NCI-H1930 (cell line): ENCODE results near the gene CDKN2B.

ENCODE experiments used
- DNase-seq, 2 experiments: peaks; one replicate each; lab custom pipeline; 2025; lab: John Stamatoyannopoulos, UW

Gene CDKN2B

GRCh38 chr9:22033012-22033630, 24.0 kb upstream of the CDKN2B start:
- no peak for DNase-seq

- DNase-seq = no peak
Measured at GRCh38 chr9:22031655-22032411, 22.7 kb upstream of the CDKN2B start.

DNA sequence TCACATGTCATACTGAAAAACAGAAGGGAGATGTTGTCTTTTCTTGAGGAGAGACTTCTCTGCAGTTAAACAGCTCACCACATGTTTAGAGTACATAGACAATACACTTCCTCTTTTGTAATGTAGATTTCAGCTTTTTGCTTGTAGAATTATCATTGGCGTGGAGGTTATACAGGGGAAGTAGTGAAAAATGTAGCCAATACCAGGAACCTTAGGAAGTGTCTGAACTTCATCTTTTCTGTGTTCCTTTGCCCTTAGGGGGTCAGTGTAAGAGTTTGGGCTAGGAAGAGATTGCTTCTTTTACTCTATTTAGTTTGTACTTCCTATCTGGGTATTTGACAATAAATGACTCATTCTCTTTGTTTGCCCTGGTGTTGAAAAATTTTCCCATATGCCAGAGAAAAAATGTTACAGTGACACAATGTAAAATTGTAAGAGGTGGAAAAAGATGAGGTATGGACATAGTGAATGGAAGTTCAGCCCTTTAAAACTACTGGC, 21.0 kb upstream of the CDKN2B start:
- no peak for DNase-seq

- no peak for DNase-seq
Measured at GRCh38 chr9:22029231-22029630, 20.1 kb upstream of the CDKN2B start.

DNA sequence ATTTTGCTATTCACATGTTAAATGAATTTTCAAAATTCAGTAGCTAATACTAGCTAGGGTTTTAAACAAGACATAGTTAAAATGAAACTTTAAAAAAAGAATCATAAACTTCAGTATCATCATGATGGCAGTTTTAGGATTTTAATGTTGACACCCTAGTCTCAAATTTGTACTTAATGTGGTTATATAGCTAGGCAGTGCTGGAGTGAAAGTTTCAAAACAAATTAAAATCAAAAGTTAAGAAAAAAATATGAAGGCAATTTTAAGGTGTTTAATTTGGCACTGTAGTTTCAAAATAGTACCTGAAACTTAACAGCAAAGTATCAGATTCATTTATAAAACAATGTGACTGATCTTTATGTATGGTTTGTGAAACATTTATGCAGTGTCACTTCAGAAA, 19.3 kb upstream of the CDKN2B start:
- no peak for DNase-seq

GRCh38 chr9:22026696-22027095, 17.6 kb upstream of the CDKN2B start:
- DNase-seq = no peak

DNA sequence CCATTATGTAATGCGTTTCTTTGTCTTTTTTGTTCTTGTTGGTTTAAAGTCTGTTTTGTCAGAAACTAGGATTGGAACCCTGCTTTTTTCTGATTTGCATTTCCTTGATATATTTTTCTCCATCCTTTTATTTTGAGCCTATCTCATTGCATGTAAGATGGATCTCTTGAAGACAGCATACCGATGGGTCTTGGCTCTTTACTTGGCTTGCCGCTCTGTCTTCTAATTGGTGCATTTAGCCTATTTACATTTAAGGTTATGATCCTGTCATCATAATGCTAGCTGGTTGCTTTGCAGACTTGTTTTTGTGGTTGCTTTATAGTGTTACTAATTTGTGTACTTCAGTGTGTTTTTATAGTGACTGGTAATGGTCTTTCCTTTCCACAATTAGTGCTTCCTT, 13.3 kb upstream of the CDKN2B start:
- no peak for DNase-seq

GRCh38 chr9:22010866-22011625, 1.9 kb upstream of the CDKN2B start:
- no peak for DNase-seq

DNA sequence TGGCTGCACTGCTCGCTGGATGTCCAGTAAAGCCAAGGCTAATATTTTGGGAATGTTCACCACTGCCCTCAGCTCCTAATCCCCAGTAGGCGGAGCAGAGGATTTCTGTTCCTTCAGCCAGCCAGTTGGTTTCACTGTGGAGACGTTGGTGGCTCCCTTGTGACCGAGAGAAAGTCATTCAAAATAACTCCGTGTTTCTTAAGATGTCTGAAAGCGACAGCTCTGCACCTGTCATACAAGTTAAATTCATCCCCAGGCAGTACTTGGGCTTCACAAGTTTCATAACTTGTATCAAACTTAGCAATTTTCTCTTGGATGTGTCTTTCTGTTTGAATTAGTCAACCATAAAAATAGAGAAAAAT, 382 bp upstream of the CDKN2B start:
- DNase-seq = no peak

GRCh38 chr9:22008384-22008716, 755 bp downstream of the CDKN2B start:
- DNase-seq = no peak

GRCh38 chr9:22005702-22006606, 3.2 kb downstream of the CDKN2B start:
- DNase-seq = no peak

DNA sequence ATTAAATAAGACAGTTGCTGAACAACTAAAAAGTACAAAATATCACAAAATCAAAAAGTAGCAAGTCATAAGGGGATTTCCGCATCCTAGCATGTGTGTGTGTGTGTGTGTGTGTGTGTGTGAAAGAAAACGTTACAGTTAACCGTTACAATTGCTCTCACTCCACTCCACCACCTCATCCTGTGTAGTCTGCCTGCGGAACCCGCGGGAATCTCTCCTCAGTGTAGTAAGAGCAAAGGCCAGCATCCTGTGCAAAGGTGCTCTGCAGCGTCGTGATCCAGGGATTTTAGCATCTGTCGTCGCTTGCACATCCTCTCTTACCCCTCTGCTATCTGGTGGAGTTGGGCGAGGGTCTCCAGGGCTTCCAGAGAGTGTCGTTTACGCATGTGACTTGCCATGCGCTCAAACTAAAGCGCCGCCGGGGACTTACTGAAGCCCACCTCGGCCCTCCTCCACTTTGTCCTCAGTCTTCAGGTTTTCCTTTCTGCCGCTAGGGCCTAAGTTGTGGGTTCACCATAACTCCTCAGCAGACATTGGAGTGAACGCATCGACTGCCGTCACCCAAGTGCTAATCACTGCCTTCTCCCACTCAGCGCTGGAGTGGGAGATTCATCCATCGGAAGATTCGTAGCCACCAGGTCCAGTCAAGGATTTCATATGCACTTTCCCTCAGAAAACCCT, 3.9 kb downstream of the CDKN2B start:
- DNase-seq = no peak

DNA sequence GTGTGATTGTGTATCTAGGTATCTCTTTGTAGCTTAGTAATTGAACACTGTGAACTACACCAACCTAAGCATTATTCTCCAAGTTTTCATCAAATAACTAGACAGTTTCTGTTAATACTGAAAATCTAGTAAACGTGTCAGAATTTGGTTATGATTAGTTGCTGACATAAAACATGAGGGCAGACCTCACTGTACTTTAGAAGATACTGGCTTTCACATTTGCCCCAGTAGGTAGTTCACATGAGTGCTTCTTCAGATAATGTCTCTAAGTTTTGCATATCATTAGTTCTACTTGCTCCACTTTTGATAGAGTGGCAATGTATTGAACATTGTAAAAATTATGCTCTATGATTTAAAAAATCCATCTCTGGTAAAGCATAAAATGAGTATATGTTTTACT, 7.1 kb downstream of the CDKN2B start:
- no peak for DNase-seq

GRCh38 chr9:21998026-21998425, 11.1 kb downstream of the CDKN2B start:
- DNase-seq = no peak

- DNase-seq = no peak
Measured at GRCh38 chr9:21997480-21997879, 11.6 kb downstream of the CDKN2B start.

DNA sequence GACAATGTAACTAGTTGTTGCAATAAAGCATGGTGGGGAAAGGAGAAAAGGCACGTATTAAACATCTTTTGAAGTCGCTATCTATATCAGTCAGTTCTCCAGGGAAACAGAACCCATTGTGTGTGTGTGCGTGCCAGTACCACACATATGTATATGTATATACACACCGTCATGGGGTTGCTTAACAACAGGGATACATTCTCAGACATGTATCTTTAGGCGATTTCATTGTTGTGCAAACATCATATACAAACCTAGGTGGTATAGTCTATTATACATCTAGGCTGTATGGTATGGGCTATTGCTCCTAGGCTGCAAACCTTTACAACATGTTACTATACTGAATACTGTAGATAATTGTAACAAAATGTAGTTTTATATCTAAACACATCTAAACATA, 12.2 kb downstream of the CDKN2B start:
- no peak for DNase-seq

- no peak for DNase-seq
Measured at GRCh38 chr9:21996438-21996837, 12.7 kb downstream of the CDKN2B start.

- DNase-seq = peak in 1 of 2 experiments; percentile 65
Measured at GRCh38 chr9:21995666-21996398, 13.3 kb downstream of the CDKN2B start.

- DNase-seq = peak; percentile 79 to 81
Measured at GRCh38 chr9:21995006-21995665, 14.0 kb downstream of the CDKN2B start.

DNA sequence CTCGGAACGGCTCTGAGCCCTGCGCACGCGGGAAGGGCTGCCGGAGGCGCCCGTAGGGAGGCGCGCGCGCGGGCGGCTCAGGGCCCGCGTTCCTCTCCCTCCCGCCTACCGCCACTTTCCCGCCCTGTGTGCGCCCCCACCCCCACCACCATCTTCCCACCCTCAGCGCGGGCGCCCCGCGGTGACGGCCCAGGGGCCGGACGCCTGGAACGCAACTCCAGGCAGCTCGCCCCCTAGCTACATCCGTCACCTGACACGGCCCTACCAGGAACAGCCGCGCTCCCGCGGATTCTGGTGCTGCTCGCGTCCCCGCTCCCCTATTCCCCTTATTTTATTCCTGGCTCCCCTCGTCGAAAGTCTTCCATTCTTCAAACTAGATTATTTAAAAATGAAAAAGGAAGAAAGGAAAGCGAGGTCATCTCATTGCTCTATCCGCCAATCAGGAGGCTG, 14.5 kb downstream of the CDKN2B start, which contains the start of gene CDKN2B-AS1:
TSS of gene CDKN2B-AS1 (plus strand) at position 236 of the 450 bp plus-strand sequence.
- peak; percentile 91 to 93 for DNase-seq
